Naive B cell (primary cell): ENCODE results near the gene MERTK. TPM values are rescaled to one million over a fixed set of nuclear protein-coding genes. Genes with fewer than 3 reads are reported as not detected.
"Not testable (repeated sequence)": the region's sequence is repeated elsewhere in the genome, so short reads cannot be mapped to it uniquely, and the experiment has no call there.

Experiments used
- ATAC-seq, 2 donors: fragments of 150-1000 bp; cut with Tn5 transposase; 2 replicates each; pipeline ENCODE4 v1.10.0; 2021; ENCODE audit warnings: low read depth in 2 of 2, mild to moderate bottlenecking in 2 of 2, moderate library complexity in 2 of 2
- DNase-seq: peaks from one replicate; pipeline ENCODE4 v3.0.0; 2022
- H3K27ac Mint-ChIP-seq, 6 donors: one replicate each; pipeline ENCODE4 v1.8.0; 2020 to 2022; ENCODE audit warnings: mild to moderate bottlenecking in 6 of 6, mixed read lengths in 6 of 6, moderate library complexity in 5 of 6, inconsistent platforms in 2 of 6
- H3K27me3 Mint-ChIP-seq, 3 donors: one replicate each; pipeline ENCODE4 v1.8.0; 2021 to 2022; ENCODE audit warnings: mixed read lengths in 3 of 3, mild to moderate bottlenecking in 1 of 3
- H3K36me3 Mint-ChIP-seq, 2 donors: one replicate each; pipeline ENCODE4 v1.8.0; 2020 to 2022; ENCODE audit warnings: mixed read lengths in 2 of 2, inconsistent platforms in 1 of 2, mild to moderate bottlenecking in 1 of 2
- H3K4me1 Mint-ChIP-seq, 3 donors: one replicate each; pipeline ENCODE4 v1.8.0; 2020 to 2022; ENCODE audit warnings: mixed read lengths in 3 of 3, inconsistent platforms in 1 of 3, mild to moderate bottlenecking in 1 of 3, moderate library complexity in 1 of 3
- H3K4me3 Mint-ChIP-seq, 8 donors: one replicate each; pipeline ENCODE4 v1.8.0; 2020 to 2022; ENCODE audit warnings: mild to moderate bottlenecking in 8 of 8, mixed read lengths in 8 of 8, moderate library complexity in 8 of 8, inconsistent platforms in 2 of 8
- H3K9me3 Mint-ChIP-seq, 7 donors: one replicate each; pipeline ENCODE4 v1.8.0; 2020 to 2022; ENCODE audit warnings: mixed read lengths in 7 of 7, mild to moderate bottlenecking in 5 of 7, inconsistent platforms in 2 of 7, moderate library complexity in 1 of 7
- polyA plus RNA-seq, 6 donors: library from polyadenylated mRNA; unstranded; fragments of 300-500 nt; fragmentation: Illumina TruSeq; gene quantifications; one replicate each; pipeline ENCODE4 v1.2.3, GENCODE V29; 2021; ENCODE audit warnings: low read depth in 6 of 6

Gene MERTK
- polyA plus RNA-seq, 6 donors from 2014 or later = 0.16 TPM; not detected in 5

DNA sequence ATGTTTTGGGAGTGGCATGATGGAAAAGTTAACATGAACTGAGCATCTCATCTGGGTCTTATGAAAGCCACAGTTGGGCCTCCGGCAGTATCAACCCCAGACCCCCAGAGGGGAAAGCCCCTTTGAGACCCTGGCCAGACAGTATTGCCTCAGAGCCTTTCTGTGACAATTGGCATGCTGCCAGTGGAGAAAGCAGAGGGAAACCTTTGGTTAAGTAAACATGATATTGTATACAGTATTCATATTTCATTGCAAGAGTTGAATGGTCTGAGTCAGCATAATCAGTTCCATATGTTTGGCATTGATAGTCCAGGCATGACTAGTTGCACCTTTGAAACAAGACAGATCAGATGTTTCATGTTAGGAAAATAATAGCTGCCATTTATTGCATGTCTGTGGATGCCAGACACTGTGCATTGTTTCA is 20.0 kb downstream of the MERTK start:
- Mint-ChIP-seq H3K36me3 (no peaks in the 10 kb centered on the region), H3K27me3 (peaks cover 0 to 6% (median 5%) of the 10 kb centered on the region in 3 donors)

DNA sequence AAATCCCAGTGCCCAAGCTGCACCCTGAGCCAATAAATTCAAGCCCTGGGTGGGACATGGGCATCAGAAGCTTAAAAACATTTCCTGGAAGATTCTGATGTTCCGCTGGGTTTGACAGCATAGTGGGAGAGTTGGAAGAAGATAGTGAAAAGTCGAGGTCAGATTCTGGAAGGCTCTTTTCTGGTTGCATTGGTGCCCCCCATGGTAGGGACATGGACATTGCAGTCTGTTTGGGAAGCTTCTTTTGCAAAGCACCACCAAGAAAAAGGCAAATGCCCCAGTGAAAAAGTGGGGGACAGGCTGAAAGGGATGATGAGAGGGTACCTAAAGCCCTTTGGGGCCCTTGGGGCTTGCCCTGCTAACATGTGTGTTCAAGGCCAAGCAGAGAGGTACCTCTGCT is 21.0 kb downstream of the MERTK start:
- DNase-seq (no peak), ATAC-seq (no peak)
- Mint-ChIP-seq H3K27ac (no peak overlapping the region), H3K36me3 (no peaks in the 10 kb centered on the region), H3K4me3 (no peak overlapping the region), H3K27me3 (peaks cover 0 to 6% (median 5%) of the 10 kb centered on the region in 3 donors), H3K4me1 (no peaks in the 10 kb centered on the region), H3K9me3 (no peaks in the 10 kb centered on the region)

More for the DNA sequence above, 20.0 kb downstream of the MERTK start:
- no peak for DNase-seq
- Mint-ChIP-seq H3K27ac (no peak overlapping the region), H3K9me3 (no peaks in the 10 kb centered on the region), H3K4me1 (no peaks in the 10 kb centered on the region), H3K4me3 (peak overlapping the region in 1 of 8 donors; percentile 2)
- ATAC-seq = no peak

DNA sequence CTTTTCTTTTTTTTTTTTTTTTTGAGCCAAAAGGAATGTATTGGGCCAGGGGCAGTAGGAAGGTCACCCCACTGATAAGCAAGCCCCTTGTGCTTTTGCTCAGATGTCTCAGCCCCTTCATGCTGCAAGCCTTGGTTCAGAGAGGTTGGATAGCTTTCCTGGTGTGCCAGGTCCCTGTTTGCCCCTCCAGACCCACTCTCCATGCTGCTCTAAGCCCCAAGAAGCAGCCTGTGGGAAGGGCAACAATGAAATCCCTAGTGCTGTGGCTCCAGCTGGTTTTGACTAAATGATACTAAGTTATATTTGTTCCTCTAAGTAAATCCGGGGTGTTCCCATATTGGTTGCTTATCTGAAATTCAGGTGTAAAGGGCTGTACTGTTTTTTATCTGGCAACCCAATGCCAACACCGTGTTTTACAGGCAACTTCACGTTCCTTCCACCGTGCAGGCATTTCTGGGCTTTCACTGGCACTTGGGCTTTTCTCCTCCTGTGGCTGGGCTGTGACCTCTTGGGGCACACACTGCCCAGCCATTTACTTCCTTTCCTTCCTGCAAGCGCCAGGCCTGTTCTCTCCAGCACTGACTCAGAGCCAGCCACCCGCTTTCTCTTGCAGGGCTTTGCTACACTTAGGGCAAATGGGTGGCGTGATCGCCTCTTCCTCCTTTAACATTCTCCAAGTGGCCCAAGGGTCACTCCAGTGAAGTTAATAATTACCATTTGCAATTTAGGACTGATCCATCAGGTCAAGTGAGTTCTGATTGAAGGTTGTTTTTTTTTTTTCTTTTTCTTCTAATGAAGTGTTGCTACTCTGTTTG is 21.6 kb downstream of the MERTK start:
- no peaks in the 10 kb centered on the region for H3K4me1 Mint-ChIP-seq
- no peak overlapping the region for H3K4me3 Mint-ChIP-seq
- no peak overlapping the region for H3K27ac Mint-ChIP-seq
- DNase-seq (no peak), ATAC-seq (no peak)
- H3K27me3 Mint-ChIP-seq = peaks cover 0 to 6% (median 5%) of the 10 kb centered on the region in 3 donors
- no peaks in the 10 kb centered on the region for H3K9me3 Mint-ChIP-seq
- H3K36me3 Mint-ChIP-seq = no peaks in the 10 kb centered on the region

DNA sequence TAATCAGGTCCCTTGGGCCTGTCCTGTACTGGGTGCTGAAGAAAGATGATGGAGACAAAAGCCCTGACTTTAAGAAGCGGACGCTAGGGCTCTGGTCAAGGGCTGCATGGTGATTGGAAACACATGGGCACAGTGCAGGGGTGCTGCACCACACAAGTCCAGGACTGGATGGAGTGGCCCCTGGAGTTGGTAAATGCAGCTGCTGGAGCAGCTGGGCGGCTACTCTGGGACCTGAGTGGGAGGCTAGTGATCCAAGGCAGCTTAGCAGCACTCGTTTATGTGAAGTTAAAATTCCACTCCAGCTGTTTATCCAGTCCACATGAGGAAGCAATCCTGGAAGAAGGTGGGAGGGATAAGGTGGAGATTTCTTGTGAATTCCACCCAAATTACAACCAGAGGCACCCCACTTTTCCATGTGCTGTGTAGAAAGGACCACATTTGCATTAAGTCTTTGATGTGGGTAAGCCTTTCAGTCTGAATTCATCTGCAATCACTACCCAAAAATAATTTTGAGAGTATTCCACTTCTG is 24.9 kb downstream of the MERTK start:
- H3K9me3 Mint-ChIP-seq = no peaks in the 10 kb centered on the region
- H3K36me3 Mint-ChIP-seq = no peaks in the 10 kb centered on the region
- no peak for DNase-seq
- no peak overlapping the region for H3K27ac Mint-ChIP-seq
- no peaks in the 10 kb centered on the region for H3K4me1 Mint-ChIP-seq
- H3K4me3 Mint-ChIP-seq = no peak overlapping the region
- peaks cover 0 to 4% (median 3%) of the 10 kb centered on the region in 3 donors for H3K27me3 Mint-ChIP-seq
- no peak for ATAC-seq

DNA sequence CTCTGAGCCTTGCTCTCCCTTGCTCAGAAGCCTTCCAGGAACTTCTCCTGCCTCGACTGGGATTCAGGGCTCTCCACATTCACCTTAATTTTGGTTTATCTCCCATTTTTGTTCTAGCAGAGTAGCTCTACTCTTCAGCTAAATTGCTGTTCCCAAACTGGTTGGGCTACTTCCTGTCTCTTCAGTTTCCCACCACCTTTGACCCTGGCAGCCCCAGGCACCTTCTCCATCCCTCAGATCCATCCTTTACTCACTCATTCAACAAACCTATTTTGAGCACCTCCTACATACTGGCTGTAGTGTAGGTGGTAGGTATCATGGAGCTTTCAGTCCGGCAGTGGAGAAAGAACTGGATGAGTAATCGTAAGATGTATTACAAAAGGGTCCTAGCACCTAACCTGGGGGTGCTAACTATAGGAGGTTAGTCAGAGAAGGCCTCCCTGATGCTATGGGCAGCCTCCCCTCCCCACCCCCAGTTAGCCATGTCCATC is 26.3 kb downstream of the MERTK start:
- Mint-ChIP-seq H3K4me3 (no peak overlapping the region), H3K27me3 (peaks cover 0 to 4% (median 0%) of the 10 kb centered on the region in 3 donors), H3K4me1 (no peaks in the 10 kb centered on the region), H3K9me3 (no peaks in the 10 kb centered on the region), H3K27ac (peak overlapping the region in 2 of 6 donors; percentile 55 to 80), H3K36me3 (no peaks in the 10 kb centered on the region)
- no peak for DNase-seq
- ATAC-seq = no peak

- ATAC-seq = no peak
- peaks cover 0 to 8% (median 0%) of the 10 kb centered on the region in 3 donors for H3K27me3 Mint-ChIP-seq
- H3K9me3 Mint-ChIP-seq = peaks cover 0 to 2% (median 0%) of the 10 kb centered on the region in 7 donors
- no peaks in the 10 kb centered on the region for H3K36me3 Mint-ChIP-seq
- no peaks in the 10 kb centered on the region for H3K4me1 Mint-ChIP-seq
- H3K4me3 Mint-ChIP-seq = no peak overlapping the region
- no peak for DNase-seq
- no peak overlapping the region for H3K27ac Mint-ChIP-seq
Observed at GRCh38 chr2:111927723-111928122, 29.3 kb downstream of the MERTK start.

GRCh38 chr2:111930409-111930808 is 32.0 kb downstream of the MERTK start:
- H3K4me1 Mint-ChIP-seq = no peaks in the 10 kb centered on the region
- no peak overlapping the region for H3K27ac Mint-ChIP-seq
- peaks cover 6 to 13% (median 8%) of the 10 kb centered on the region in 3 donors for H3K27me3 Mint-ChIP-seq
- H3K4me3 Mint-ChIP-seq = no peak overlapping the region
- no peaks in the 10 kb centered on the region for H3K36me3 Mint-ChIP-seq
- DNase-seq (no peak), ATAC-seq (no peak)
- H3K9me3 Mint-ChIP-seq = peaks cover 0 to 3% (median 0%) of the 10 kb centered on the region in 7 donors

GRCh38 chr2:111930875-111931274 is 32.5 kb downstream of the MERTK start:
- Mint-ChIP-seq H3K36me3 (no peaks in the 10 kb centered on the region), H3K27ac (no peak overlapping the region), H3K4me1 (no peaks in the 10 kb centered on the region), H3K9me3 (peaks cover 0 to 3% (median 0%) of the 10 kb centered on the region in 7 donors), H3K4me3 (no peak overlapping the region), H3K27me3 (peaks cover 7 to 13% (median 8%) of the 10 kb centered on the region in 3 donors)
- ATAC-seq (no peak), DNase-seq (no peak)

DNA sequence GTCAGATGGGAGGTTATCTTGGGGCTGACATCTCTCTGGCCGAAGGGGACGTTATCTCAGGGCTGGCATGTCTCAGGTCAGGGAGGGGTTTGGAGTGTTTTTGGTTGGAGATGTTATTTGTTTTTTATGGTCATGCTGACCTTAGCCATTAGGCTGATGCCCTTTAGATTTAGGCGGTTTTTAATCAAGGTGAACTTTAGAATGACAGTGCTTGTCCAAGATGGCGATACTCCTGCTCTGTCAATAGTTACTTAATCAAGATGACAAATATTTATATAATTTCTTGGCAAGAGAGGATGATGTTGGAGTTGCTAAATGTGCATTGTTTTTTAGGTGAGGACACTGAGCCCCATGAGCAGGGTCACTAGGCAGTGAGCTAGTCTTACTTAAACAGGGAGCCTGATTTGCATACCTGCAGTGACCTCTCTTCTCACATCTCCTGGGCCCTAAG is 34.5 kb downstream of the MERTK start:
- ATAC-seq (no peak), DNase-seq (no peak)
- Mint-ChIP-seq H3K9me3 (peaks cover 0 to 3% (median 0%) of the 10 kb centered on the region in 7 donors), H3K36me3 (no peaks in the 10 kb centered on the region), H3K4me3 (no peak overlapping the region), H3K27me3 (peaks cover 7 to 13% (median 8%) of the 10 kb centered on the region in 3 donors), H3K4me1 (no peaks in the 10 kb centered on the region), H3K27ac (no peak overlapping the region)

- not testable (repeated sequence) for H3K27ac Mint-ChIP-seq, H3K4me3 Mint-ChIP-seq, H3K9me3 Mint-ChIP-seq, DNase-seq, H3K4me1 Mint-ChIP-seq, H3K36me3 Mint-ChIP-seq, ATAC-seq
- H3K27me3 Mint-ChIP-seq = peaks cover 7 to 13% (median 9%) of the 10 kb centered on the region in 3 donors
Observed at GRCh38 chr2:111933900-111934299, 35.5 kb downstream of the MERTK start.

GRCh38 chr2:111936881-111937280 is 38.5 kb downstream of the MERTK start:
- H3K4me1 Mint-ChIP-seq = no peaks in the 10 kb centered on the region
- H3K27me3 Mint-ChIP-seq = peaks cover 0 to 23% (median 16%) of the 10 kb centered on the region in 3 donors
- no peak for DNase-seq
- H3K27ac Mint-ChIP-seq = peak overlapping the region in 1 of 6 donors; percentile 15
- no peak overlapping the region for H3K4me3 Mint-ChIP-seq
- peaks cover 0 to 3% (median 0%) of the 10 kb centered on the region in 7 donors for H3K9me3 Mint-ChIP-seq
- H3K36me3 Mint-ChIP-seq = no peaks in the 10 kb centered on the region
- ATAC-seq = no peak

DNA sequence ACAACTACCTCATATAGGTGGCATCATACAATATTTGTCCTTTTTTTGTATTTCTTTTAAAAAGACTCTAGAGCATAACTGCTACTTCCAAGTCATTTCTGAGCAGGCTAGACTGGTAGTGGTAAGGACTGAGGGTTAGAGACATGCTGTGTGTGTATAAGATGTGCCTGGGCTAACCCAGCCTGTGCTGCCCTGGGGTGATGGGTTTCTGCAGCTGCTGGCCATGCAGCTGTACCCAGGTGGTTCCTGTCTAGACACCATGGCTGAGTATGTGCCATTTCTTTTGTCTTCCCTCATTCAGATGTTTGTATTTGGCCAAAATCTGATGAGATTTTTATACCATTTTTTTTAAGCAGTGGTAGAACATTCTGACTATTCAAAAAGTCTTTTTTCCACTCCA is 40.0 kb downstream of the MERTK start:
- H3K9me3 Mint-ChIP-seq = peaks cover 0 to 3% (median 0%) of the 10 kb centered on the region in 7 donors
- ATAC-seq = no peak
- no peak overlapping the region for H3K27ac Mint-ChIP-seq
- H3K27me3 Mint-ChIP-seq = peaks cover 3 to 31% (median 27%) of the 10 kb centered on the region in 3 donors
- H3K4me3 Mint-ChIP-seq = no peak overlapping the region
- no peak for DNase-seq
- H3K36me3 Mint-ChIP-seq = no peaks in the 10 kb centered on the region
- no peaks in the 10 kb centered on the region for H3K4me1 Mint-ChIP-seq

GRCh38 chr2:111940333-111941196 is 42.2 kb downstream of the MERTK start:
- H3K4me3 Mint-ChIP-seq = no peak overlapping the region
- ATAC-seq = no peak
- no peaks in the 10 kb centered on the region for H3K9me3 Mint-ChIP-seq

More at GRCh38 chr2:111940333-111941196, 42.2 kb downstream of the MERTK start:
- DNase-seq = no peak
- Mint-ChIP-seq H3K36me3 (no peaks in the 10 kb centered on the region), H3K27ac (no peak overlapping the region), H3K4me1 (no peaks in the 10 kb centered on the region), H3K27me3 (peaks cover 3 to 20% (median 18%) of the 10 kb centered on the region in 3 donors)
